ENCODE data around the gene KLHL6.

KLHL6 gene

DNA sequence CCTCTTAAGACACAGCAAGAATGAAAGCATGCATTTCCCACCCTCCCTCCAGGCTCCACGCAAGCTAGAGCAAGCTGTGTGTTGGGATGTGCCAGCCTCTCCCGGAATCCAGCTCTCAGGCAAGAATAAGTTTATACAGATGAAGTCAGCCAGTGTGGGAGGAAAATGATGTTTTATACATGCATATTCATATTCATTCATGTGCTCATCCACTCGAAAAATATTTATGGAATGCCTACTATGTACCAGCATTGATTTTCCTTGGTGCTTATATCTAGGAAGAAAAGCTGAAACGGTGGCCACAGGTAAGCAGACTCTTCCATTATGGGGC is 62.7 kb downstream of the KLHL6 start:
- H3K4me3 ChIP-seq (ENCODE audit: low read depth, low read length): no peak overlapping the region
- in situ Hi-C loops (cut with HindIII; ENCODE audit: low sequenced_read_pairs): no loop called here
- DNase-seq (ENCODE audit: low read depth, low spot score): no peak
- no peak for TF ChIP-seq CTCF (IDR thresholded peaks at IDR 0.05; ENCODE audit: low read depth, low read length)

DNA sequence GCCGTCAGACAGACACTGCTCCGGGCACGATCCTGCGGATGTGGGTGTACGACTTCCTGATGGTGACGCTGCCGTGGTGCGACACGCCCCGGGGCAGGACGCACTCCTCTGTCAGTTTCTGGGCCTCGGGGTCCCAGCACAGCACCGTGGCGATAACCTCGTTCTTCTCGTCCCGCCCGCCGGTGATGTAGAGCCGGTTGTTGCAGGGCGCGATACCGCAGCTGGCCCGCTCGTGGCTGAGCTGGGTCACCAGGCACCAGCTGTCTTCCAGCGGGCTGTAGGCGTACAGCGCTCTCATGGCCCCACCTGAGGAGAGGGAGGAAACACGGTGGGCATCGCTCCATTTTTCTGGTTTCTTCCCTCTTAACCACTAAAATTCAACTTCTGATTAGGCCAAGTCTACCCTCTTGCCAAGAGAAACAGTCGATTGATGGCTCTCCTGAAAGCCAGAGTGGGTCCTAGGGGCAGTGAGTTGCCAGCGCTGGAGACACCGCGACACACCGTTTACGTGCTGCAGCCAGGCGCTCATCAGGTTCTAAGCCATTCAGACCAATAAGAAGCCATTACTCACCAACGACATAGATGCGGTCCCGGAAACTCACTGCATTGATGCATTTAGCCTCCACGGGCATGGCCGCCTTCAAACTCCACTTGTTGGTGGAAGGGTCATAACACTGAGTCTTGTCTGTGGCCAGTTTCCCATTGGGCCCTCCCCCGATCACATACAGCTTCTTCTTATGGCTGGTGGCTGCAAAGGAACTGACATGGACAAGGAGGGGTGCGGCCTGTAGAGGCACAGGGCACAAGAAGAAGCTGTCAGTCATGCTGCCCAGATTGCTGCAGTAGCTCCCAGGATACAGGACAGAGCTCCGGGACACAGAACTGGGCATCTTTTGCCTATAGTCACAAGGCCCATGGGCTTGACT is 63.3 kb downstream of the KLHL6 start:
- no peak for TF ChIP-seq CTCF (IDR thresholded peaks at IDR 0.05; ENCODE audit: low read depth, low read length)
- no peak overlapping the region for H3K4me3 ChIP-seq (ENCODE audit: low read depth, low read length)
- in situ Hi-C loops (cut with HindIII; ENCODE audit: low sequenced_read_pairs): no loop called here
- no peak for DNase-seq (ENCODE audit: low read depth, low spot score)

DNA sequence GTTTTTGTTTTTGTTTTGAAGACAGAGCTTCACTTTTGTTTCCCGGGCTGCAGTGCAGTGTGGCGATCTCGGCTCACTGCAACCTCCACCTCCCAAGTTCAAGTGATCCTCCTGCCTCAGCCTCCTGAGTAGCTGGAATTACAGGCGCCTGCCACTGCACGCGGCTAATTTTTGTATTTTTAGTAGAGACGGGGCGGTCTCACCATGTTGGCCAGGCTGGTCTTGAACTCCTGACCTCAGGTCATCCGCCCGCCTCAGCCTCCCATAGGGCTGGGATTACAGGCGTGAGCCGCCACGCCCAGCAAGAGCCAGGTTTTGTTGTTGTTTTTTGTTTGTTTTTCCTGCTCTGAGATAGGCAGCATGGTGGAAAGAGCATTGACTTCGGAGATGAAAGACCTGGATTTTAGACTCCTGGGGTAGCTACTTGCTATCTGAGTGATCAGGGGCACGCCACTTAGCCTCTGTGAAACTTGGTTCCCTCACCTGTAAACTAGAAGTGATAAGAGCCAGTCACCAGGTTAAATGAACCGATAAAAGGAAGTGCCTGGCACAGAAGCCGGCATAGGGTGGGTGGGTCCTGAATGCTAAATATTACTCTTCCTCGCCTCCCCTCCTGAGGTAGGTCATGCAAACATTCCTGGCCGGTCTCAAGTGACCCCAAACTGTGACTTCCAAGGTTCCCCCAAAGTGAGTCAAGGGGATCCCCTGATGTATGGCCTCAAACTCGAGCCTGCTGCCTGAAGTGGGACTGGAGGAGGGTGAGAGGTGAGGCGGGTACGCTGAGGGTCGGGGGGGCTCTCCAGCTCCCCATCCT is 64.2 kb downstream of the KLHL6 start:
- H3K4me3 ChIP-seq (ENCODE audit: low read depth, low read length): no peak overlapping the region
- DNase-seq (ENCODE audit: low read depth, low spot score): no peak
- in situ Hi-C loops (cut with HindIII; ENCODE audit: low sequenced_read_pairs): no loop called here
- TF ChIP-seq CTCF (IDR thresholded peaks at IDR 0.05; ENCODE audit: low read depth, low read length): no peak

DNA sequence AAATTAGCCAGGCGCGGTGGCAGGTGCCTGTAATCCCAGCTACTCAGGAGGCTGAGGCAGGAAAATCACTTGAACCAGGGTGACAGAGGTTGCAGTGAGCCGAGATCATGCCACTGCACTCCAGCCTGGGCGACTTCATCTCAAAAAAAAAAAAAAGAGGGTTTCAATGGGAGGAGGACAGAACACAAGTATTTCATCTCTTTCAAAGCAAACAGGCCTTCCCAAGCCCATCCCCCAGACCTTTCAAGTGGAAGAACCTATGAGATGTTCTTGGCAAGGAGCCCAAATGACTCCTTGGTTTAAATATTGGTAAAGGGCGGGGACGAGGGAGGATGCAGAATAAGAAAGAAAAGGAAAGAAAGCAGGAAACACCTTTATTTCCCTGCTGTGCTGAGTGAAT is 64.9 kb downstream of the KLHL6 start:
- no peak overlapping the region for H3K4me3 ChIP-seq (ENCODE audit: low read depth, low read length)
- DNase-seq (ENCODE audit: low read depth, low spot score): peak; percentile 33

DNA sequence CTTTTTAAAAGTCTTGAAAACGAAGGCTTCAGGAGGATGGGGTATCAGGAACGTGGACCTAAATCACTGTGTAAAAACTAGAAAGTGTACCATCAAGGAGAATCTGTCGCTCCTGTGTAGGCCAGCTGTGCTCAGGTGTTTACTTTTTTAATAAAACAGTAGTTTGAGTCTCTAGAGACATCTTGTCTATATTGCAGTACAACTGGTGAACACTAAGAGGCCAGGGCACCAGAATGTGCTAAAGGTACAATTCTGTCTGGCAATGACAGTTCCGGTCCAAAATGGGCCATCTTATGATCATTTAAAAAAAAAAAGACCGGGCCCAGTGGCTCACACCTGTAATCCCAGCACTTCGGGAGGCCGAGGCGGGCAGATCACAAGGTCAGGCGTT is 65.3 kb downstream of the KLHL6 start:
- no peak overlapping the region for H3K4me3 ChIP-seq (ENCODE audit: low read depth, low read length)

More for the DNA sequence above, 64.9 kb downstream of the KLHL6 start:
- in situ Hi-C loops (cut with HindIII; ENCODE audit: low sequenced_read_pairs): no loop called here
- TF ChIP-seq CTCF (IDR thresholded peaks at IDR 0.05; ENCODE audit: low read depth, low read length): no peak

More for the DNA sequence above, 65.3 kb downstream of the KLHL6 start:
- DNase-seq (ENCODE audit: low read depth, low spot score): no peak
- in situ Hi-C loops (cut with HindIII; ENCODE audit: low sequenced_read_pairs): no loop called here
- TF ChIP-seq CTCF (IDR thresholded peaks at IDR 0.05; ENCODE audit: low read depth, low read length): no peak
